Activated CD8-positive, alpha-beta memory T cell treated with anti-CD3 and anti-CD28 coated beads, Interleukin-2, amount 50 U/mL, for 4 hours (primary cell): Measurements from ENCODE around the gene CNGA2.

ENCODE experiments used
- DNase-seq: peaks from one replicate; pipeline ENCODE4 v3.0.0-alpha.2; 2020

CNGA2 gene

DNA sequence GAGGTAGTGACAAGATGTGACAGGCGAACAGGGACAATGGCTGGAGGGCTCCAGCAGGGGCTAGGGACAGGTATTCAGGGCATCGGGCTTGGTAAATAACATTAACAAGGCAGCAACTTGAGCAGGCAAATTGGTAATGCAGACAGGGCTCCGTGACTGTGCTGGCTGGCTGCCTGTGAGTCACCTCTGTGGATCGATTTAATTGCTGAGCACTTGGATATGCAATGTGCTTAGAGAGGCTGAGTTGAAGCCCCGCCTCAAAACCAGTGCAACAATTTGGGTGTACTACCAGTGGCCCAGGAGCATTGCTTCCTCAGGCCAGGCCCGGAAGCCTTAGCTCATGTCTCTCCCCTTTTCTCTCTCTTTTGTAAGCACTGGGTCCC lies 19.5 kb downstream of the CNGA2 start:
- no peak for DNase-seq

DNA sequence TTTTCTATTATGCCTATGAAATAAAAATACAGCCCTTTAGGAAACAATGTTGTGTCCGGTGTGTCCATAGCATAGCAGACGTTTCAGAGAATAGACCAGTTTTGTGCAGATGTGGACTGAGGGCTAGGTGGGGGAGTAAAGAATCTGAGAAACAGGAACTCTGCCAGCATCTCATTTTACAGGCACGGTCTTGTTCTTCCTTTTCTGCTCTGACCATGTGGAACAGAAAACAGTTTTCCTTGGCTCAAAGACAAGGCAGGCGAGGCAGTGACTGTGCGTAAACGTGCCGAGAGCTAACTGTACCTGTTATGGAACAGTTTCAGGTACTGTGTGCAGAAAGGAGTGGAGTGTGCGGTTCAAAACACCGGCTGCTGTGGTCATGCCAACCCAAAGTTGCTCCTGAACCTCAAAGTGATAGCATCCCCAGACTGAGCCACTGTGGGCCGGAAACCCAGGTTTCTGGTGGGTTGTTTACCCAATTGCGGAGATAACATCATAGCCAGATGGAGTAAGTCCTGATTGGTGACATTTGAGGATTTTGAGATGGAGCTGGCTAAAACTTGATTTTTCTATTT lies 20.2 kb downstream of the CNGA2 start:
- DNase-seq = no peak

DNA sequence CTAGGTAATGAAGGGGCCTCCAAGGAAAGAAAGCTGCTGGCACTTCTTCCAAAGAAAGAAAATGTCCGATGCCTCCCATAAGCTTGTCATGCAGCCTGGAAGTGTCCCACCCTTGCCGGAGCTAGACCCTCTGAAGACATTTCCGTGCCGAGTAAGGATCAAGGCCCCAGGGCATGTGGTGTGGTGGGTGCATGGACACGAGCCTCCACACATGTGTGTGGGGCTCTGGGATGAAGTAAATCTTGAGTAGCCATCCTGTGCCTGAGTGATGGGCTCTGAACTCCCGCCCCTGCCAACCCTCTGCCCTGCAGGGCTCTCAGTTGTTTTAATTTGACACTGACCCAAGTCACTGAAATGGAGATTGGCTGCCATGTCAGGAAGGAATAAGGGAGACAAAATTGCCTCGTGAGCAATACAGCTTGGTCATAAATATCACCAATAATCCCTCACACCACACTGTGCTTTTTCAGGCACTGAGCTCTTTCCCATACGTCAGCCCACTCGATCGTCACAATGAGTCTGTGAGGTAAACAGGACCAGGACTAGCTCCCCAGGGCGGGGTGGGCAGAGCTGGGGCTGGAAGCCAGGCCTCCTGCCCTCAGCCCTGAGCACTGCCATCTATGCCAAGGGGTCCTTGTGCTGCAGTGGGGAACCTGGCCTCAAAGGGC lies 24.6 kb downstream of the CNGA2 start:
- no peak for DNase-seq

DNA sequence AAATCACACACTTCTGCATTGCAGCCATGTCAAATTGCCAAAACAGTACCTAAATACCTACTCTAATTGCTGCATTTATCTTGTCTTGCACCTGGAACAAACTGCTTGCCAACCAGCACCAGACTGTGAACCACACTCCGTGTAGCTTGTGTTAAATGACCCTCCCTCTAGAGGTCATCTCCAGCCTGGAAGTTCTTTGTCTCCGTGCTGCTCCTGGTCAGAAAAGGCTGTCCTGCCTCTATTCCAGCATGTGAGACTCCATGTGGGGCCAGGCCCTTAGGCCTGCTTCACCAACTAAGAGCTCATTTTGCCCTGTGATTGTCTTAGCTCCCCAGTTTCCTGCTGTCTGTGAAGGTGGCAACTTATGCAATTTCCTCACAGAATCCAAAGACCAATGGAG lies 28.3 kb downstream of the CNGA2 start:
- no peak for DNase-seq

DNA sequence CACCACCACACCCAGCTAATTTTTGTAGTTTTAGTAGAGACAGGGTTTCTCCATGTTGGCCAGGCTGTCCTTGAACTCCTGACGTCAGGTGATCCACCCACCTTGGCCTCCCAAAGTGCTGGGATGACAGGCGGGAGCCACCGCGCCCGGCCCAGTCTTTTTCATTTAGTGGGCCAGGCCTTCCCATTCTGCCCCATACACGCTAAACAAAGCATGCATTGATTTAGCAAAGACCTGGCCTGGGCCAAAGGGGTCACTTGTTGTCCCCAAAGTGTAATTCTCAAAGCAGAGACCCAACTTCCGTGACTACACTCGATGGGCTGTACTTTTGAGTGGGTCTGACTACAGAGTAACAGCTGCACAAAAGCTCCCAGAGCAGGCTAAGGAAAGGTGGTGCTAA lies 29.2 kb downstream of the CNGA2 start:
- no peak for DNase-seq

DNA sequence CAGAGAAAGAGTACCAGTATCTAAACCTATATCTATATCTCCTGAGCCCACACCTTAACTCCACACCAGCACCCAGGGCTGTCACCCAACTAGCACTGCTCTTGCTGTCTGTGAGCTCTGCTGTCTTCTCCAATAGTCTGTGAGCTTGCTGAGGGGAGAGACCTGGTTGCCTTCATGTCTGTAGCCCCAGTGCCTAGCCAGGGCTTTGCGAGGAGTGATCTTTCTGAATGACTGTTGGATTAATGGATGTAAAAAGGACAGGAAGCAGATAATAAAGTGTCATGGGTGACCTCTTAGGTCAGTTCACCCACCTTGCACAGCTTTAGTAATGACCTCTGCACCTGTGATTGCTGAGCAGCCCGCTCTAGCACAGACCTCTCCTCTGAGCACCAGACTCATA lies 30.5 kb downstream of the CNGA2 start:
- DNase-seq = no peak

DNA sequence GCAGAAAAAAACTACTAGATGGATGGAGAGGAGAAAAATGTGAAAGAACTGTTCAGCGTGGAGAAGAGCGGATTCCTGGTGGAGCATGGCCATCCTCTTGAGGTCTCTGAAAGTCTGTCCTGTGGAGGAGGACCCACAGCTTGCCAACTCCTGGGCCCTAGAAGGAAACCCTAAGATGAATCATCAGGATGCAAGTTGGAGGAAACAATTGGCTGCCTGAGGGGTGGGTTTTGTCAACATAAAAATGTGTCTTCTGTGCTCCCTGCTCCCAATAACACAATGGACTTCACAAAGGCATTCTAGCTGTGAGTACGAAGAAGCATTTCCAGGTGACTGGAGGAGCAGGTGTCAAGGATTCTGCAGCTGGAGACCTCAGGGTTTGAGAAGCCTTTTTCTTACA lies 37.2 kb downstream of the CNGA2 start:
- no peak for DNase-seq

DNA sequence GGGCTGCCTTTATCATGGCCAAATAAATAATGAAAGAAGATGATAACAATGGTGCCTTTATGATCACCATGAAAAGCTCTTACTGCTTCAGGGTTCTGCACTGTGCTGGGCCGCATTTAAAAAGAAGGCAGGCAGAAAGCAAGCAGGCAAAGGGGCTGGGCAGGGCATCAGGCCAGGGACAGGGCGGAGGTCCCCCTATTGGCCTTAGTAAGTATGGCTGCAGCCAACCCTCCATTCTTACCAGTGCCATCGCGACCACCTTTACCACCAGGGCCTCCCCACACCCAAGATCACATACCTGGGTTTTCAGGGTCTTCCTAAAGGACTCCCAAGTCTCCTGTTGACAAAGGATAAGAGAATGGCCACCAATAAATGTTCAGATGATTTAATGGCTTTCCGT lies 38.9 kb downstream of the CNGA2 start:
- no peak for DNase-seq

DNA sequence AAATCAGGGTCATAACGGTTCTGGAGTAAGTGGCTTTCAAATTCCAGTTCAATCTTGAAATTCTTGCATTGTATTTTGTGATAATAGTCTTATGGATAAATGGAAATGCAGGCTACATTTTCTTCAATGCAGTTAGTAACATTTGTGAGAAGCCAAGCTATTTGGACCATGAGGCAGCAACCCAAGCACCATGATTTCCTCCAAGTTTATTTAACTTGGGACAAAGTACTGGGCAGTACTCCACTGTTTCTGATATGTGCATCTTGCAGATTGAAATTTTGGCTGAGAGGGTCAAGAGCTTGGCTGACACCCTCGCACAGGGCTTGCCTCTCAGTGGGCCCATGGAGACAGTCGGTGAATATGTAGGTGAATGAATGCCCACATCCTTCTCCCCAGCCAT lies 39.9 kb downstream of the CNGA2 start:
- no peak for DNase-seq

DNA sequence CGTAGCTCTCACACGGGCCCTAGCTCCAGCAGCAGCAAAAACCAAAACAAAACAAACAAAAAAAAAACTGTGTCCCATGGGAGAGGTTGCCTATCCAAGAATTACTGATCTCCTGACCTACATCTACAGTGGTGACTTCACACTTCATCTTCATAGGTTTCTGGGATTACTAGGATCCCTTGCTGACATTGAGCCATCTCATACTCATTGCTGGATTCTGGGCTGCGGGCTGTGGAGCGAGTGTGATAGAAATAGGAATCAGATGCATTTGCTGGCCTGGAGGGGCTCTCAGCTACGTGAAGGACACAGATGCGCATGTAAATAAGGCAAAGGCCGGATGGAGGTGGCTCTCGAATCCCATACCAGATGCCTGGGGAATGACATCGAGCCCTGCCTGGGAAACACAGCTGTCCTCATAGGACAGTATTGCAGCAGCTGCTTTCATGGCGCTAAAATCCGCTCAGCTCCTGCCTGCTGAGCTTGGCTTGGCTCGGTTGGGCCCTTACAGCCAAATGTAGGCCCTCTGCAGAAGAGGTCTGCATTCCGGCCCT lies 41.7 kb downstream of the CNGA2 start:
- DNase-seq = no peak

DNA sequence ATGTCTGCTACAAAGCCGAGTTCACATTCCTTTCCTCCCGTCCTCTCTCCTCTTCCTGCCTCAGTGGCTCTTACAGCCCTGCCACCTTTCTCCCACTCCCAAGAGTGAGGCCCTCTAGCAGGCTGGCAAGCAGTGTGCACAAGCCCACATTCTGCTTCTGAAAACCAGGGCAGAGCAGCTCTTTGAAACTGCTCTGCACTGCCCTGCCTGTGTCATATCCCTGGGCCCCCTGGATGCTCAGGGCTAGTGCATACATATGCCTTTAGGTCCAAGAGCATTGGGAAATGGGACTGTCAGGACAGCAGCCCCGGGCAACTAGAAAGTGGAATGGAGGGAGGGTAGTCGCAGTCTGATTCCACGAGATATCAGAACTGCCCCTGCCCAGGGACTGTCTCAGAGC lies 42.4 kb downstream of the CNGA2 start:
- no peak for DNase-seq

DNA sequence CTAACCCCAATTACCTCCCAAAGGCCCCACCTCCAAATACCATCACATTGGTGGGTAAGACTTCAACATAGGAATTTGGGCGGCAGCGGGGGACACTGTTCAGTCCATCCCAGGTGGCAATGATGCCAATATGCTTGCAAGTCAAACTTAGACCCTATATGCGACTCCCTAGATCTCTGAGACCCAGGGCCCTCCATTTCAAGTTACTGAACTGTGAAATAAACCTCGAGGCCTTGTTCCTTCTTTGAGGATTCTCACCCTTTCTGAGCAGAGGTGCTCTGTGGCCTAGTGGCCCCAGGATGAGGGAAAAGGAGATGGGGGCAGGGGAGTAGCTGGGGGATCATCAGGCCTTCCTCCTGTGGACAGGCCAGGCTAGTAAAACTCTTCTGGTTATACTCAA lies 44.7 kb downstream of the CNGA2 start:
- no peak for DNase-seq

DNA sequence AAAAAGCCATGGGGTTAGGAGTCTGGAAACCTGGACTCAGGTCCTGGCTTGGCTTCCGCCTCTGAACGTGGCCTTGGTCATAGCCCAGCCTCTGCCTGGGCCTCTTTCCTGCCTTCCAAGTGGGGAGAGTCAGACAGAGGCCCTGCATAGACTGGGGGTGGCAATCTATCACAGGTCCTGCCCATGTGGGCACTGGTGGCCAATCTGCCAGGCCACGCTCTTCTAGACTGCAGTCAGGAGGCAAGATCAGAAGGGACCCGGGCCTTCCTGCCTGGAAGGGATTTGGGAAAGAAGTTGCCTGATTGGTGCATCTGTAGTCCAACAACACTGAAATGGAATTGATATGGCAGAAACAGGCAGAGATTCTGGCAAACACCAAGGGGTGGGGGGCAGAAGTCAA lies 46.1 kb downstream of the CNGA2 start:
- DNase-seq = no peak

DNA sequence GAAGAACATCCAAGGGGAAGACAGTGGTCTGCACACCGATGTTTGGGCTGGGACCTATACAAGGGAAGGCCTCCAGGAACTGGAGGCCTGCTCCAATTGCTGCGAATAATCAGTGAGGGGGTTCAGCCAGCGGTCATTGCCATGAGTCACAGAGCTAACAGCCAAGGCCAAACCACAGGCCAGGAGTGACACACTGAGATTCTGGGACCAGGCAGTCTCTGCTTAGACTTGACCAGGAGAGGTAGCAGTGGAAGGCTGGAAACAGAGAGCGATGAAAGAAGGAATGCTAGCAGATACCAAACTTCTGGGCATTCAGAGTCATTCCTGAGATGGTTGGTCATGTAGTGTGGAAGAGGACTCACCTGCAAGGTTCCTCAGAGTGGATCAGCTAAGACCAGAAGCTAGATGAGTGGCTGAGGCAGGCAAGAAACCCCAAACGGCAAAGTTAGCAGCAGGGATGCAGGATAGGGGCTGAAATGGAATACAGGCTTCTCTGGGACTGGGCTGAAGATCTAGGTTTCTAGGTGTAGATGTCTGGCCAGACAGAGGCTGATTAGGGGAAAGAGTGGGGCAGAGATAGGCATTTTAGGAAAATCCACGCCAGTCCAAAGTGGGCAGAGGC lies 54.7 kb downstream of the CNGA2 start:
- DNase-seq = no peak

DNA sequence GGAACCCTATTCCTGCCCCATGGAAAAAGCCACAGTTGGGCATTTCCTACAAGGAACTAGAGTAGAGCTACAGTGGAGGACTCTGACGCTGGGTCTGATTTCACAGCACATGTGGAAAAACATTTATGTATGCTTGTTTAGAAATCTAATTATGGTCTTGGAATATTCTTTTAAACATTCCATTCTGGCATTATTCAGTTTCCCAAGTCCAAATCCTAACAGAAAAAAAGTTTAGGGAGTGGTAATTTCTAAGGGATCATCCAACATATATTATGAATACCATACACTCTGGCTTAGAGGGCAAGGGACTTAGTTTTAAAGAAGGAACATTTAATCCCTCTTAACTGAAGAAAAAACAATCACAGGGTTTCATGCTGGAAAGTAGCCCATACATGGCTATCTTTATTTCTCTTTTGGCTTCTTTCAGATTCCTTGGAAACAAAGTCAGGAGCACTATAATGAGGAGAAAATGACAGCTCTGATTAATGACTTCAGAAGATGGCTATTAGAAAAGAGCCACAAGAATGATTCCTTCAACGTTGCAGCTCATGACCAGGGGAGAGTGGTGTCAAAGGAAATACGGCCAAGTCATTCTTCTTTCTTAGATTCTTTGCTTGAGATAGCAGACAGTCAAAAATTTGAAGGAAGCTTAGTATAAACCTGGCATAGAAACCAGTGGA lies 56.1 kb downstream of the CNGA2 start:
- DNase-seq = no peak

DNA sequence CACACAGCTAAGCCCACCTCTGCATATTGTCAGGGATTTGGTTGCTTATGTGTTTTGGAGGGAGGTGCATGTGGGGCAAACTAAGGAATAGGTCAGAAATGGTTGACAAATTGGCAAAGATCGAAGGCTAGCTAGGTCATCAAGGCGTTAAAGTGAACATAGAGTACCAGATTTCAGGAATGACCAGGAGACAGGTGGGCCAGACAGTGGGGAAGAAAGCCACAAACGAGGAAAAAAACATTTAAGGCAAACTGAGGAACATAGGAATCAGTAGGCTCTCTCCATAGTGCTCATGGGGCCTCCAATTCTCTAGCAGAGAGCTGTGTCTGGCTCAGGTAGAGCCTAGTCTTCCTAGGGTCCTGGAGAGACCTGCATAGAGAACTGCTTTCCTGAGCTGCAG lies 57.4 kb downstream of the CNGA2 start:
- no peak for DNase-seq

DNA sequence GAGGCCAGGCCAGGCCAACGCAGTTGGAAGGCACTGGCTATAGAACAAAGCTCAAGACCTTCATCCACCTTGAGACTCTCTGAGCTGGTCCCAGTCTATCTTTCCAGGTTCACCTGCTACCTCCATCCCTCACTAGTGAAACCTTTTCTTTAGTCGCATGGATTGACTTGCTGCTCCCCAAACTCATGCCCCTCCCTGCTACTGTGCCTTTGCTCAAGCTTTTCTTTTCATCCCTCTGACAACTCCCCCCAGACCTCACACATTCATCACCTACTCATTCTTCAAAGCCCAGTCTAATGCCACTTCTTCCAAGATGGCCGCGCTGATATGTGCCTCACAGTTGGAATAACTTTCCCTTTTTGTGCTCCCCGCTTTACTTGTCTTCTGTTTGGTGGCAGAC lies 58.0 kb downstream of the CNGA2 start:
- DNase-seq = no peak

DNA sequence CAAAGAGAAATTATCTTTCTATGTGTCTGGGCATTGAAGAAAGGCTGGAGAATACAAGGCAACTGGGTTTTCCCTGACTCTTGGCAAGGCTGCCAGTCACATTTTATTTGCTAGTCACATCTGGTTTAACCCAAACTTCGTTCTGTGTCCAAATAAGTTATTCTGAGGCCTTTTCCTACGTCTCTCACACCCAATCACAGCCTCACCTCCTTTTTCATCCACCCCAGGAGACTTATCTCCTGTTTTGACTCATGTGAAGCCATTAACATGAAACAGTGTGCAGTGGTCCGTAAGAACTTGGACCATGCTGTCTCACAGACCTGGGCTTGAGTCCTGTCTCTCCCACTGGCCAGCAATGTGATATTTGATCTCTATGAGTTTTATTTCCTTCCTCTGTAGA lies 59.3 kb downstream of the CNGA2 start:
- DNase-seq = no peak
